Mucosa of rectum (tissue), 2 donors: ENCODE measurements around the gene NSG1.

Experiments
- H3K27ac ChIP-seq, 2 donors: one replicate each; pipeline ENCODE4 v1.7.0; 2013; ENCODE audit warnings: inconsistent platforms in 2 of 2, low read depth in 2 of 2, low read length in 2 of 2
- H3K27me3 ChIP-seq, 2 donors: one replicate each; pipeline ENCODE4 v1.7.0; 2013; ENCODE audit warnings: low read length in 2 of 2; ENCODE audit not compliant: control insufficient read depth in 2 of 2, insufficient read depth in 2 of 2
- H3K36me3 ChIP-seq, 2 donors: one replicate each; pipeline ENCODE4 v1.7.0; 2013; ENCODE audit warnings: low read length in 2 of 2; ENCODE audit not compliant: control insufficient read depth in 2 of 2, insufficient read depth in 2 of 2
- H3K4me1 ChIP-seq, 2 donors: one replicate each; pipeline ENCODE4 v1.7.0; 2013; ENCODE audit warnings: low read length in 2 of 2, mild to moderate bottlenecking in 1 of 2; ENCODE audit not compliant: control insufficient read depth in 2 of 2, insufficient read depth in 2 of 2
- H3K4me3 ChIP-seq, 2 donors: one replicate each; pipeline ENCODE4 v1.7.0; 2013; ENCODE audit warnings: low read length in 2 of 2
- H3K9ac ChIP-seq, 2 donors: one replicate each; pipeline ENCODE4 v1.7.0; 2013; ENCODE audit warnings: low read length in 2 of 2, low read depth in 1 of 2, mild to moderate bottlenecking in 1 of 2
- H3K9me3 ChIP-seq, 2 donors: one replicate each; pipeline ENCODE4 v1.7.0; 2013; ENCODE audit warnings: low read length in 2 of 2; ENCODE audit not compliant: control insufficient read depth in 2 of 2
- donor health status: healthy.
- donor health status: Normal muscosa, but diverticular disease.

The NSG1 gene

DNA sequence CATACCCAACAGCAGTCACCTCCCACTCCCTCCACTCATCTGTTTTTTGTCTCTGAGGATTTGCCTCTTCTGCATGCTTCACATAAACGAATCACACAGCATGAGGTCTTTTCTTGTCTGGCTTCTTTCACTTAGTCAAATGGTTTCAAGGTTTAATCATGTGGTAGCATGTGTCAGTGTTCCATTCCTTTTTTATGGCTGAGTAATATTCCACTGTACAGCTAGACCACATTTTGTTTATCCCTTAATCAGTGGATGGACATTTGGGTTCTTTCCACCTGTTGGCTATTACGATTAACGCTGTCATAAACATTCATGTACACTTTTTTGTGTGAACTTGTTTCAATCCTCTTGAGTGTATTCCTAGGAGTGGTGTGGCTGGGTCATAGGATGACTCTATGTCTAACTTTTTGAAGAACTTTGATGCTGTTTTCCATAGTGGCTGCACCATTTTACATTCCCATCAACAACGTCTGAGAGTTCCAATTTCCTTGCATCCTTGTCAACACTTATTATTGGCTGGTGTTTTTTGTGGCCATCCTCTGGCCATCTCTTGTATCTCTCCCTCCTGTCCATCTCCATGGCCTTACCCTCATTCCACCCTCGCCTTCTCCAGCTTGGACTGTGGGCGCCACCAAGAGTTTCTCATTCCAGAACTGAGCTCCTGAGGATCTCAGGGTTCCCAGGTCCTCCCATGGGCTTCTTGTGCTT is 12.4 kb upstream of the NSG1 start:
- Histone ChIP-seq H3K27me3 (peaks cover 0 to 2% of the 10 kb centered on the region in 2 donors), H3K4me3 (no peak overlapping the region), H3K36me3 (no peaks in the 10 kb centered on the region), H3K9ac (no peak overlapping the region), H3K27ac (no peak overlapping the region), H3K9me3 (peaks cover 4 to 5% of the 10 kb centered on the region in 2 donors), H3K4me1 (no peaks in the 10 kb centered on the region)

DNA sequence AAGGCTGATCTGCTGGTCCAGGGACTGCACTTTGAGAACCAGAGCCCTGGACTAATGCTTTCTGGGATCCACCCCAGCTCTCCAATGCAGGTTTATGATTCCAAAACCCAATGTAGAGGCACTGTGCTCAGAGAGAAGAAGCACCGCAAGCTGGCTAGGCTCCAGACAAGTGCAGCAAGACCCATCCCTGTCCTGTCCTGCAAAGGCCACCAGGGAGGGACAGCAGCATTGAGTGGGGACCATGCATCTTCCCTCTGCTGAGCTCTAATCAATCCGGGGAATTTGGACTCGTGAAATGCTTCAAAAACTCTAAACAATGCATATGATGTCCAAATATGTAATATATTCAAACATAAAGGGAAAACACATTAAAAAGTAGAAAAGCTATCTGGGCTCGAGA is 10.8 kb upstream of the NSG1 start:
- H3K9ac ChIP-seq, result no peak overlapping the region
- H3K36me3 ChIP-seq, result no peaks in the 10 kb centered on the region
- no peak overlapping the region for H3K4me3 ChIP-seq
- no peak overlapping the region for H3K27ac ChIP-seq
- H3K27me3 ChIP-seq, result peaks cover 0 to 5% of the 10 kb centered on the region in 2 donors
- H3K9me3 ChIP-seq, result peaks cover 4 to 5% of the 10 kb centered on the region in 2 donors
- no peaks in the 10 kb centered on the region for H3K4me1 ChIP-seq

DNA sequence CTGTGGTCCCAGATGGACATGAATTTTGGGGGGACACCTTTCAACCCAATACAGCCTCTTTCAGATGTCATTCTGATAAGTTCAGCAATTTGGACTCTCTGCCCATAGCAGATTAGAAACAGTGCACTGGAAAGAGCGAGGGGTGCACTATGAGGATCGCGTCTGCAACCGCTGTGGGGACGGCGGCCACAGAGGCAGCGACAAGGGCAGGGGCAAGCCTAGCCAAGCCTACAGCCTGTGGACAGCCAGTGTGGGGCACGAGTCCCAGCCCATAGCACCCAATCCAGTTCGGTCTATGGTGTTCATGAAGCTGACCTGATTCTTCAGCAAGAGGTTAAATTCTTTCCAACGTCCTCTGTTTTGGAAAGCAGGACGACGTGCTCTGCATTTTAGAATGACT is 9.7 kb upstream of the NSG1 start:
- Histone ChIP-seq H3K36me3 (no peaks in the 10 kb centered on the region), H3K9ac (no peak overlapping the region), H3K27me3 (peaks cover 0 to 6% of the 10 kb centered on the region in 2 donors), H3K4me1 (no peaks in the 10 kb centered on the region), H3K4me3 (no peak overlapping the region), H3K9me3 (peaks cover 4 to 5% of the 10 kb centered on the region in 2 donors), H3K27ac (no peak overlapping the region)

DNA sequence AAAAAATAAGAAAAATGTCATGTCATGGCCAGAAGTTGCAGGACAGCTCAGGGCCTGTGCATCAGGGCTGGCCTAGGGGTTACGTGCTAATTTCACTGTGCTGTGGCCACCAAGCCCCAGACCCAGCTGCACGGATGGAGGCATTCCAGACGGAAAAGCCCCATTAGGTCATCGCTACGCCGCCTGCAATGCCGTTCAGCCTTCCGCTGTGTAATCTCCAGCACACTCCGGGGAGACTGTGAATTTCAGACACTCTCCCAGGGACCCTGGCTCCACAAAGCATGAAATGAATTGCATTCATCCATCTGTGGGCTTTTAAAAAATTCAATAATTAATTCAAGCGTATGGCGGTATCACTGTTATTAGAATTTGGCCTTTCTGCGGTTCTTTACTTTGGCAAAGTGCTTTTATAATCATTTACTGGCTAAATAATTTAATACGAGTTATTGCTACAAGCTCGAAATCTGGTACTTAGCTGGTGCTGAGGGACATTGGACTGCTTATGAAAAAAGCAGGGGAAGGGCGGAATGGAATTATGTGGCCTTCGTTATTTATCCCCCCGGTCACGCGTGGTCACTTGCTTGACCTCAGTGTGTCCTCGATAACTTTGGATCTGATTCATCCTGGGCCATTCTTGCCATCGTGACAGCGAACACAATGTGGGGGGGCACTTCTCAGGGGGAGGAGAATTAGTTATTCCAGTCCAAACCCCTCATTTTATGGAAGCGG is 9.0 kb upstream of the NSG1 start:
- Histone ChIP-seq H3K4me3 (no peak overlapping the region), H3K4me1 (no peaks in the 10 kb centered on the region), H3K9me3 (peaks cover 4 to 5% of the 10 kb centered on the region in 2 donors), H3K27ac (no peak overlapping the region), H3K9ac (no peak overlapping the region), H3K36me3 (no peaks in the 10 kb centered on the region), H3K27me3 (peaks cover 4 to 6% of the 10 kb centered on the region in 2 donors)

DNA sequence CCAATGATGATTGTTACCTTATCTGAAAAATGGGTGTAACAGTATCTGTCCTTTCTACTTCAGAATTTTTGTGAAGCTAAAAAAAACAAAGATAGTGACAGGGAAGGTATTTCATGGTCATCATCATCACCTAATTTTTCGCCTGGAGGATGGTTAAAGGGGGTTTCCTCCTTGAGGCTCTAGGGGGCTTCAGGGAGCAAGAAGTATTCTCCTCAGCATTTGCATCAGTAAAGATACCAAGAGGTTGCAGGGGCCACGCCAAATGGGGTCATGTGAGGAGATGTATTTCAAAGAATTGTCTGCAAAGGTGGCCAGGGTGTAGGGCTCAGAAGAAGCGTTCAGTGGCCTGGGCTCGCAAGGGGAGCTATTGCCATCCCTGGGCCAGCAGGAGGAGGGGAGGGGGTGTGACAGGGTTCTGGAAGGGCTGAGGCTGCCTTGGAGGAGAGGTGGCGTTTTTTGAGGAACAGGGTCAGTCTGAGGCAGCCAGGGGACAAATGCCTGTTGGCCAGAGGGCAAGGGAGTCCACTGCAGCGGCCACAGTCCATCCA is 7.3 kb upstream of the NSG1 start:
- peaks cover under 1 to 1% of the 10 kb centered on the region in 2 donors for H3K9me3 ChIP-seq
- H3K4me3 ChIP-seq, result no peak overlapping the region
- no peaks in the 10 kb centered on the region for H3K36me3 ChIP-seq
- no peak overlapping the region for H3K27ac ChIP-seq
- H3K27me3 ChIP-seq, result peaks cover 6 to 10% of the 10 kb centered on the region in 2 donors
- H3K9ac ChIP-seq, result no peak overlapping the region
- H3K4me1 ChIP-seq, result no peaks in the 10 kb centered on the region

DNA sequence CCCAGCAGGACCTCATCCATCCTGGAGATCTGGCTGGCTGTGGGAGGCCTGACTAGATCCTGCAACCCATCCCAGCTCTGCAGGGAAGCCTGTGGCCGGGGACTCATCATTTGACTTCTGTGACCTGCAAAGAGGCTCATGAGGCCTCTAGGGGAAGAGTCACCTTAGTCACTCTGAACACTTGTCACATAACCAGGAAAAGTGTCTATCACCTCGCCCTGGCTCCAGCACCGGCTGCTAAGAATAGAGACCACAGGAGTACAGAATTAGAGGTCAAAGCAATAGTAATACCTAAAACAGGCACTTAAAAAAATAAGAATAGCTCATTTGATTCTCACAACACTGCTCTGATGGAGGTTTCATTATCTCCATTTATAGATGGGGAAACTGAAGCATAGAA is 3.8 kb upstream of the NSG1 start:
- no peaks in the 10 kb centered on the region for H3K4me1 ChIP-seq
- no peaks in the 10 kb centered on the region for H3K36me3 ChIP-seq
- no peaks in the 10 kb centered on the region for H3K9me3 ChIP-seq
- peaks cover 9 to 28% of the 10 kb centered on the region in 2 donors for H3K27me3 ChIP-seq
- H3K9ac ChIP-seq, result no peak overlapping the region
- H3K27ac ChIP-seq, result no peak overlapping the region
- H3K4me3 ChIP-seq, result no peak overlapping the region

DNA sequence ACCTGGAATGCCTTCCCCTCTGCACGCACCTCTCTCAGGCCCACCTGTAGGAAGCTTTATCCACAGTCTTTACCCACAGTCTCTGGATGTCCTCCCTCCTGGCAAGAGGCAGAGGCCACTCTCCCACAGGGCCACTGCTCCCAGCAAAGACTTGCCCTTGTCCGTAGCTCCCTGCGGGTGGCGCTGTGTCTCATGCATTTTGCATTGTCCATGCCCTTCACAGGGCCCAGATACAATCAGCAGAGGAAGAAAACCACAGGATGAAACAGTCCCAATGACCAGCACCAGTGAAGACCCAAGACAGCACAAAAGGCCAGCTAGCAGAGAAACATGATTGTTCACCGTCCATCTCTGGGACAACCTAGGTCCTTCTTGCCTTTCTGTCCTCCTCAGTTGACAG is 2.1 kb upstream of the NSG1 start:
- H3K4me1 ChIP-seq, result no peaks in the 10 kb centered on the region

DNA sequence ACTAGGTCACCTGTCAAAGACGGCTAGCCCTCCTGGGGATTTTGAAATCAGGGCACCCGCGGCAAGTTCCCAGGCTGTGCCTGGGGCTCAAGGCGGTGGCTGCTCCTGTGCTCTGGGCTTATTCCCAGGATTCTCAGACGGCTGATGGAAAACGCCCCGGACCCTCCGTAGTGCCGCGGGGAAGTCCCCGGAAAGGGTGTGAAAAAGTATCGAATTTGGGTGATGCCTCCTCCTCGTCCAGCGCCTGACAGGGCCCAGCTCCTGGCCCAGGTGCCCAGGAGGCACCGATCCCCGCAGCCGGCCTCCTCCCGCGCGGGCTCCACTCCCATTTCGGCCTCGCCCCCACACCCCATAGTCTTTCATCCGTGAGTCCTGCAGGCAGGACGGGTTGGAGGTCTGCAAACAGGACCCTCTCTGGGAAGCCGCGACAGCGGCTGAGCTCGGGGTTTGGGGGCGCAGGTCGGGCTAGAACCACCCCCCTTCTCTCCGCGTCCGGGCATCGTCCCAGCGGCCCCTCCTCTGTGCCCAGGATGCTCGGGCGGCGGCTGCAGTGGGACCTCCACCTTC is 1.1 kb upstream of the NSG1 start:
- H3K9ac ChIP-seq, result no peak overlapping the region
- no peaks in the 10 kb centered on the region for H3K9me3 ChIP-seq
- no peaks in the 10 kb centered on the region for H3K4me1 ChIP-seq
- H3K36me3 ChIP-seq, result no peaks in the 10 kb centered on the region
- peaks cover 12 to 39% of the 10 kb centered on the region in 2 donors for H3K27me3 ChIP-seq
- H3K4me3 ChIP-seq, result no peak overlapping the region
- no peak overlapping the region for H3K27ac ChIP-seq

More for the DNA sequence above, 2.1 kb upstream of the NSG1 start:
- Histone ChIP-seq H3K9me3 (no peaks in the 10 kb centered on the region), H3K4me3 (no peak overlapping the region), H3K9ac (no peak overlapping the region), H3K27ac (no peak overlapping the region), H3K27me3 (peaks cover 12 to 36% of the 10 kb centered on the region in 2 donors), H3K36me3 (no peaks in the 10 kb centered on the region)

DNA sequence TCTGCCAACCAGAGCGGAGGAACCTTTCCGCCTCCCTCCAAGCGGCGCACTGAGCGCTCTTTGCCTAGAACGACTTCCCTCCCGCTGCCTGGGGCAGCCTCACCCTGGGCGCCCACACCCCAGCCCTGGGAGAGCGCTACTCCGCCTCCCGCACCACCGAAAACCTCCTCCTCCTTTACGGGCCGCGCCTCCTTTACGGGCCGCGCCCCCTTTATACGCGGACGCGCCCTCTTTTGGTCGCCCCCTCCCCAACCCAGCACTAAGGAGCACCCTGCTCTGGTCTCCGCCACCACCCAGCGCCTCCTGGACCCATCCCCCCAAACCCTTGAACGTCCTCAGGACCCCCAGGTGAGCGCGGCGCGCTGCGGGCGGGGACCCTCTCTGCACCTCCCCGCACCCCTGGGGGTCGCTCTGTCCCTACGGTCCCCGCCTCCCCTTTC is 586 bp upstream of the NSG1 start:
- H3K4me1 ChIP-seq, result no peaks in the 10 kb centered on the region
- H3K4me3 ChIP-seq, result peak overlapping the region; percentile 3 to 7
- peaks cover 9 to 39% of the 10 kb centered on the region in 2 donors for H3K27me3 ChIP-seq
- H3K9me3 ChIP-seq, result no peaks in the 10 kb centered on the region
- no peaks in the 10 kb centered on the region for H3K36me3 ChIP-seq
- no peak overlapping the region for H3K9ac ChIP-seq
- no peak overlapping the region for H3K27ac ChIP-seq
